Stimulated activated CD4-positive, alpha-beta T cell treated with anti-CD3 and anti-CD28 coated beads, Interleukin-15, amount 100 ng/mL, for 48 hours (primary cell): ENCODE data around the gene SNX33.
"Not testable (repeated sequence)": the region's sequence is repeated elsewhere in the genome, so short reads cannot be mapped to it uniquely, and the experiment has no call there.

Source experiments
- DNase-seq, 2 donors: peaks; one replicate each; pipeline ENCODE4 v3.0.0-alpha.2; 2020; ENCODE audit warnings: low read depth in 2 of 2

SNX33 gene

DNA sequence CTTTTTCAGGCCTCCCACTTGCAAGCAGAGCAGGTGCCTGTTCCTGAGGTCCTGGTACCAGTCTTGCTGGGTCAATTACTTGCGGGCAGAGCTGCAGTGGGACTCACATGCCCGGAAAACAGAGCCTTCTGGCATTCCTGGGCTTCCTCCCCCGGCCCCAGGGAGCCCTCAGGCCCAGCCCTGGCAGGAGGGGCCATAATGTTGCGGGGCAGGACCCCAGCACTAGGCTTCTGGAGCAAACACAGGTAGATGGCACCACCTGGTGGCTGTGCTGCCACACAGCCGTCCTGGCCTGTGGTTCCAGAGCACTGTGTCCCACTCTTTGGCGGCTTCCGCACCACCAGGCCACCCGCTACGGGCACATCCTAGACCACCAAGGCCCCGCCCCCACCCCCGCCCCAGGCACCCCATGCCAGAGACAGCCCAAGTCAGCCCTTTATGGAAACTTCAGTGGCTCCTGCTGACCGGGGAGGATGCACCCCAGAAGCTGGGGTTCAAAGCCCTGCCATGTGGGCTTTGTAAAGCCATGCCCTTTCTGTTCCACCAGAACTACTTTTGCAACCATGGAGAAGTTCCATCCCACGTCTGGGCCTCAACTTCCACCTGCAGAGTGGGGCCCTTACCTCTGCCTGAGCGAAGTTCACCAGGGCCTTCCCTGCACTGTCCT, 36.1 kb downstream of the SNX33 start:
- DNase-seq, result peak; percentile 41 to 65

GRCh38 chr15:75684648-75685047, 36.9 kb downstream of the SNX33 start:
- no peak for DNase-seq

DNA sequence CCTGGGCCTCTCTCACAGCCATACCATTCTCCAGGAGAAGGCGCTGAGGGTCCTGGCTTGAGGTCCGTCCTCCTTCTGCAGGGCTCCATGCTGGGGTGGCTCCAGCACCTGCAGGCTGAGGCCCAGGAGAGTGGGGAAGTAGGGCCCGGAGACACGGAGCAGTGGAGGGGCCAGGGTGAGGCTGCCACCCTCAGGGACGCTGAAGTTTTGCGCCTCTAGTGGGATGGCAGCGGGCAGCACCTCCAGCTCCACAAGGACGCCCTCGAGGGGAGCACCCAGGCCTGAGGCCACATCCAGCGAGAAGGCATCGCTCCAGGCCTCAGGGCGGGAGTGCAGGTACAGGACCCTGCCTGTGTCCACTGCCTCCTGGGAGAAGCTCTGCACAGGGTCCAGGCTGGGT, 37.5 kb downstream of the SNX33 start:
- no peak for DNase-seq

DNA sequence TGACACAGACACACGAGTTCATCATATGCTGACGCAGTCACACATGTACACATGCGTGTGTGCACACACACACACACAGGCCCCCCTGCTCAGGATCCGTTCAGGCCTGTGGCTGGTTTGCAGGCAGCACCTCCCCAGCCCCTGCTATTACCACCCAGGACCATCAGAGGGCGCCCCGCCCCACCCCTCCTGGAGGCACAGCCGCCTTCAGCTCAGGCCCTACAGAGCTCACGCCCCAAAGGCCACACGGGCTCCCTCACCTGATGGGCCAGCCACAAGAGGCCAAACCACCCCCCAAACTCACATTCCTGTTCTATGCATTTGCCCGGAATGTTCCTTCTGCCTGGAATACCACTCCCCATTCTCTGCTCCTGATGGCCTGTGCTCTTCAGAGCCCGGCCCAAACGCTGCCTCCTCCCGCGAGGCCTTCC, 38.5 kb downstream of the SNX33 start:
- peak; percentile 71 to 81 for DNase-seq

GRCh38 chr15:75687486-75688277, 40.0 kb downstream of the SNX33 start:
- DNase-seq, result no peak

DNA sequence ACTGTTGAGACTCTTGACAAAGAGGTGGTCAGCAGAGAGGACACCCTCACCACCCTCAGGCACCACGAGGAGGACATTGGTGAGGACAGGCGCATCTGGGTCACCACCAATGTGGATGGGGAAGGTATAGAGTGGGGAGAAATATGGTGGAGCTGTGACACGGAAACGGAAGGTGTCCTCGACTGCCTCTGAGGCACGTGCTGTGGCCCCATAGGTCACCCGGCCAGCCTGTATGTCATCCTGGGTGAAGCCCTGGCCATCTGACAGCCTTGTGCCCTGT, 40.5 kb downstream of the SNX33 start:
- no peak for DNase-seq

DNA sequence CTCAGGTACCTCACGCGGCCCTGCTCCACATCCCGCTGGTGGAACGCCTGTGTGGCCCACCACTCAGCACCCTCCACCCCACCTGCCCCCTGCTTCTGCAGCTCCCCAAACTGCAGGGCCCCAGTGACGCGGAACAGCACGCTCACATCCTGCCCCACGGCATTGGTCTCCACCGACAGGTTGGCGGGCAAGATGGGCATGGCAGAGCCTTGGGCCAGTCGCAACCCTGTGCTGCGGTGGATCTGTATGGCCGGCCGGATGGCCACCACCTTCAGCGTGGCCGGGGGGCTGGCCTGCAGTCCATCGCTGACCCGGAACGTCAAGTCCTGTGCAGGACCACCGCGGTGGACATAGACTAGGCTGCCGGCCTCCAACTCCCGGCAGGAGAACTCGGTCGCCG, 41.1 kb downstream of the SNX33 start:
- no peak for DNase-seq

- not testable (repeated sequence) for DNase-seq
Observed at GRCh38 chr15:75689429-75689828, 41.7 kb downstream of the SNX33 start.

DNA sequence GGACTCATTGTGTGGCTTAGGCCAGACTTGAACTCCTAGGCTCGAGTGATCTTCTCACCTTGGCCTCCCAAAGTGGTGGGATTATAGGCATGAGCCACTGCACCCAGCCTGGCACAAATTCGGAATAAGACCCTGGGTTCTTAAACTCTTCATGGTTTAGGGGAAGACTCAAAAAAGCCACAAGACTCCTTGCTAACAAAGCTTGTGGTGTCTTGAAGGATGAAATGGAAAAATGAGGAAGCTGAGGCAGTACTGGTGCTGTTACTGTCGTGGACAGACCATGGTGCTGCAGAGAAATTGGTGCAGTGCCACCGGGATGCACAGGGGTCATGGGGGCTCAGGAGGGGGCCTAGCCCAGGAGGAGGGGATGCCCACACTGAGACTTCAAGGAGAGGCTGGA, 44.6 kb downstream of the SNX33 start:
- not testable (repeated sequence) for DNase-seq

DNA sequence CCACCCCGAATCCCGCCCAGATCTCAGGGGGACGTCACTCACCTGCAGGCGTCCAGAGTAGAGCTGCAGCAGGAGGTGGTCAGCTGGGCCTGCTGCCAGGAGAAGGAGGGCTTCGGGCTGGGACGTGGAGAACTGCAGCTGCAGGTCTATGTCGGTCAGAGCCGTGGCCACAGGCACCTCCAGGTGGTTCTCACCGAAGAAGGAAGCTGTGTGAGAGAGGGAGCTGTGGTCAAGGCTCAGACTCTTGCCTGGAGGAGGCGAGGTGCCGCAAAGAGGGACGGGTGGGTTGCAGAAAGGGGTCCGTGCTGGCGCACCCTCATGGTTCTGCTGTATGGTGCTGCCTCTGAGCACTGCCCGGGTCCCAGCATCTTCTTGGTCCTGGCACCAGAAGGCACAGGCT, 45.3 kb downstream of the SNX33 start:
- not testable (repeated sequence) for DNase-seq

GRCh38 chr15:75693501-75694240, 46.0 kb downstream of the SNX33 start:
- no peak for DNase-seq

DNA sequence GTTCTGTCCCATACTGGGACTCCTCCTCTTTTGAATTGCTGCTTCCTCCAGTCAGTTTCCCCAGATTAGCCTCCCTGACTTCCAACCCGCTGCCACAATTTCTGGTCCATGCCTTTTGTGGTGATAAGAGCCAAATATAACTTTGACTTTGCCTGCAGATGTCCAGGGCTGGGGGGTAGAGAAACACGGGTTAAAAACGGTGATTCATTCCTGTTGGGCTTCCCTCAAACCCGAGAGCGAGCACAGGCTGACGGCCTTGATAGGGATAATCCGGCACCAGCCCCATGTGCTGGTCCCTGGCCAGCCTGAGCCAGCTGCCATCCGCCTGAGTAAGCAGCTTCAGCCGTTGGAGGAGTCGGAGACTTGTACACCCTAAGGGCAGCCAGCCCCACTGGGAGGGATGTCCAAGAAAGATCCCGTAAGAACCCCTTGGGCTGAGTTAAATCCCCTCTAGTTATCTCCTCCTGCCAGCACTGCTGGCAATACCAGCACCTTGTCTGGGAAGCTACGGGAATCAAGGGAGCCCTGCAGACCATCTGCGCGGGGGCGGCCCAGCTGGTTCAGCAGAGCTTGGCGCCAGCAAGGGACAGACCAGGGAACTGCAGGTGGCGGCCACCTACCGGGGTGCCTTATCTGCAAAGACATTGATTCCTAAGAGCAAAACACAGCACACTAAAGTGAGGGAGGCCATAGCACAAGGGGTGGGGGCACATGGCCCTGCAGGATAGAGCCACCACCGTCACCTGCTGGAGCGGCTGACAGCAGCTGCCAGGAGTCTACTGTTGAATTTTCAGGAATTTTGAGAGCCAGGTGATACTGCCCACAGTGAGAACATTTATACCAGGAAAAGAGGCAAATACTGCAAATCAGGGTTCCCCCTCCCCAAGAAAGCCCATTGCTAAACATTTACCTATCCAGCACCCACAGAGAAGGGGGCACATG, 46.8 kb downstream of the SNX33 start:
- peak in 1 of 2 donors; percentile 6 for DNase-seq

DNA sequence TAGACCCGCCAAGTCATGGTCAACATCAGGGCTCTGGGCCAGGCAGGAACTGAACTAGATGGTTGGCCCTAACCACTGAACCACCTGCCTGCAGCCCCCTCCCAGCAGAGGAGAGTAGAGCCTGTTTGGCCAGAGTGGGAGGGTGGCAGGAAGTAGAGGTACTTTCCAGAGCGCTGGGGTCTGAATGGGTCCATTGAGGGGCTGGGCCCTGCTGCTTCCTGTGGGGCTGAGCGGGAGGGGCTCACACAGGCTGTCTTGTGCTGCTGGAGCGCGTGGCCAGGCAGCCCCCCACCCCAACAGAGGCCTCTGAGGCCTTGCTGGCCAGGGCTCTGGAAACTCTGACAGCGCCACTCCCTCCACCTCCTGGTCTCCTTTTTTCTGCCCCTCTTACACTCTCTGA, 47.5 kb downstream of the SNX33 start:
- no peak for DNase-seq

DNA sequence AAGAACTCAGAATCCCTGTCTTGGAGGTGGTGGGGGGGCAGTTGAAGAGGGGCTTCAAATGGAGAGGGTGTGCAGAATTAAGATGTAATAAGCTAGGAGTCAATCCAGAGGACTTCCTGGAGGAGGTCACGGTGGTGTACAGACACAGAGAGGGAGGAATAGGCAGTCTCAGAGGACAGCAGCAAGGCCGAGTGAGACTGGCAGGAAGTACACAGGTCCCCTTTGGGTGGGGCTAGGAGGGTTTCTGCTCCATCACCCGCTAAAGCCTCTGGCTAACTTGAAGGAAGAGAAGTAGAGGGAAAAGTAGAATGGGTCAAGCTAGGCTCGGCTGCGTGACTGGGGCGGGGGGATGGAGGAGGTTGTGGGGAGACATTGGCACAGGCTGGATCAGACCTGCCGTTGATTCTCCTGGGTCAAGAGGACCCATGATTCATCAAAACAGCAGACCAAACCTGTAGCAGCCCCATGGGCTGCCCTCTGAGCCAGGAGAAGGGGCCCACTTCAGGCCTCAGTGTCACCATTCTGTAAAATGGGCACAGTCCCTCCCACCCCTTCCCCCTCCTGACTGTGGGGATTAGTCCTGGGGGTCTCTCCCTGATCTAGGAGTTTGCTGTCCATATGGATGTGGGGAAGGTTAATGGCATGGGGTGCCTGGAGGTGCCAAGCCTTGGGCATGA, 48.1 kb downstream of the SNX33 start:
- DNase-seq, result no peak

- no peak for DNase-seq
Observed at GRCh38 chr15:75696311-75696720, 48.6 kb downstream of the SNX33 start.

DNA sequence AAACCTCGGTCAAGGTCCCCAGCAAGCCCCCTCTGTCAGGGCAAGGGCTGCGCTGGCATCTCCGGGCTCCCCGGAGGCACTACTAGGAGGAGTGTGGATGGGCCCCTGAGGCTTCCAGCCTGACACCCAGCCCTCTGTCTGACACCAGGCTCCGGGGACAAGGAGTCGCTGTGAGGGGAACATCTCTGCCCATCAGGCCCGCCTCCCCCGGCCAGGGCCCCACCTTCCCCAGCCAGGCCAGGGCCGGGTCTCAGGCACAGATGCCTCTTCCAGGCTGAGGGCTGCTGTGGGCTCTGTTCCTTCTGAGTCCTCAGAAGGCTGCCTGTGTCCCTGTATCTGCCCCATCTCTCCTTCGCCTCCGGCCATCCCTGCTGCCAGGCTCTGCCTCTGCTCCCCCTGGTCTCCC, 49.1 kb downstream of the SNX33 start:
- DNase-seq, result no peak

- DNase-seq, result no peak
Observed at GRCh38 chr15:75697523-75697922, 49.8 kb downstream of the SNX33 start.

DNA sequence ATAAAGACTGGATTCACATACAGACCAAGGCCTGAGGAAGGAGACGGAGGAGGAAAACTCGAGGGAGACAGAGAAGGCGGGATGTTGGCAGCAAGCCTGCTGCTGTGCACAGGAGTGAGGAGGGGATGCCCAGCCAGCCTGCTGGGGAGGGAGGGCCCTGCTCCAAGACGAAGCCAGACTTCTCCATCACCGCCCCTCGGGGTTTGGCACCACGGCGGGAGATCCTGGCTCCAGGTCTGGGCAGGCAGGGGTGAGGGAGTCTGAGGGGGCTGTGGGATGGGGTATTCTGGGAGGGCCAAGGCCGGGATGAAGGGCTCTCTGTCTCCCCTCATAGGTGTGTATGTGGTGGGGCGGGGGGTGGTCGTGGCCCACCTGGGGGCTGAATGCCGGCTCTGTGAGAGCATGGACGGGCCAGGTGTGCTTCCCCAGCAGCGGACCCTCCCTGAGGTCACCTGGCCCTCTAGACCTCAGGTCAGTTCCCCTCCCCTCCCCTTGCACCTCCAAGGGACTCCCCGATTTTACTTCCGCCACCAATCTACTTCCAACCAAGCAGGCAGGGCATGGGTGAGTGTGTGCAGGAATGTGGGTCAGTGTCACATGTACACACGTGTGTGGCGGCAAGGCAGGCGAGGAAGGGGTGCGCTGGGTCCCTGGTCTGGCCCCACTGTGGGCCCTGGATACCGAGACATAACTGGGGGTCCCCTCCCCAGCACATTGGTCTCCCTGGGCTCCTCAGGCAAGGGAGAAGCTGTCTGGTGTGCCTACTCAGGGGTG, 50.4 kb downstream of the SNX33 start:
- not testable (repeated sequence) for DNase-seq

DNA sequence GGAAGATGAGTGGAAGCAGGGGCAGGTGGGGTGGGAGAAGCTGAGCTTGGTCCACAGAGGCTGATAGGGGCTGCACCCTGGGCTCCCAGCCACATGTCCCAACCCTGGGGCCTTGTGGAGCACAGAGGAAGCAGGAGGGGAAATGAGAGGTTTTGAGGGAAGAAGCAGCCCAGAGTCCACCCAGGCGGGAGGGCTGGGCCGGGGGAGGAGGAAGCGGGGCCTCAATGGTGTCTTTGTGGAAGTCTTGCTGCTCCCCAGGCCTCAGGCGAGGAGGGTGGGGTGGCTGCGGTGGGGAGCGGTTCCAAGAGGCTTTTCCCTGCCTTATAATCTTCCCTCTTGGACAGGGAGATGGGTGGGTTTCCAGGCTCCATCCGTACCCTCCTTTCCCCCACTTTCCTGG, 51.8 kb downstream of the SNX33 start:
- DNase-seq, result not testable (repeated sequence)
